H1 (cell line): Measurements from ENCODE around the gene IWS1. TPM values are rescaled to one million over a fixed set of nuclear protein-coding genes. Genes with fewer than 3 reads are reported as not detected.

Experiments
- BCL11A ChIP-seq, 2 experiments: IDR thresholded peaks; one replicate each; pipeline ENCODE4 v1.6.1; 2011; ENCODE audit warnings: low read depth in 2 of 2, low read length in 2 of 2, mild to moderate bottlenecking in 2 of 2
- EP300 ChIP-seq, 2 experiments: IDR thresholded peaks; 1 replicate in 1 of 2; 2 replicates in 1 of 2; pipeline ENCODE4 v1.6.1; 2011 to 2012; ENCODE audit warnings: low read depth in 2 of 2, low read length in 2 of 2, mild to moderate bottlenecking in 2 of 2, borderline replicate concordance in 1 of 2, inconsistent platforms in 1 of 2, moderate library complexity in 1 of 2
- RFX5 ChIP-seq: IDR thresholded peaks from 2 replicates; pipeline ENCODE4 v1.6.1; 2011; ENCODE audit warnings: low read depth, low read length, improper control_type of control experiment, borderline replicate concordance
- polyA plus RNA-seq, 7 experiments: library from polyadenylated mRNA; depleted of rRNA in 3 of 7; stranded (reverse) in 5 of 7; unstranded in 2 of 7; fragments of >200 nt in 5 of 7; fragments of 200-250 nt in 2 of 7; gene quantifications; 1 replicate in 5 of 7; 2 replicates in 1 of 7; 4 replicates in 1 of 7; pipeline versions ENCODE4 v1.2.1 to v1.2.3, GENCODE V29; 2011 to 2013; ENCODE audit warnings: missing spikeins in 2 of 7, mixed read lengths in 2 of 7
- total RNA-seq: library from RNA; stranded (reverse); fragmentation: NEBNext Ultra II Directional; extraction: Animal tissue kit (Norgen Biotek cat#: 25700); gene quantifications from 2 replicates; pipeline ENCODE4 v1.2.1, GENCODE V29; 2021

Gene IWS1
- total and polyA plus RNA-seq, 2 of the 8 experiments (the other 6 are each of a cell fraction or from before 2014, with no cell fraction given) = 18.4 to 64.8 TPM

DNA sequence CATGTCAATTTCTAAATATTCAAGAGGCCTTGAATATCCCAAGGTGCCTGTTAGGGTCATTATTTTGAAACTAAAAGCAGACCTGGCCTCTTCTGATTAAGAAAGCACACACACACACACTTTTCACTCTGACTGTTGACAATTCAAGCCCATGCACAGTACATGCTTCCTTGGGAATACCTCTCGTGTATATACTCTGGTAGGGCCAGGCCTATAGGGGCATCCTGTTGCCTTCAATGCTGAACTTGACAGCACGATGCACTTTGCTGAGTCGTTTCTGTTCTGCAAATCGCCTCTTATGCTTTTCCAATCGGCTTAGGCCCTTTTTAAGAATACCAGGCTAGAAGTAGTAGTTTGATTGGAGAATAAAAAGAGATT is 40.6 kb downstream of the IWS1 start (continued):
- TF ChIP-seq EP300 (IDR thresholded peaks at IDR 0.05; ENCODE audit: borderline replicate concordance in 1 of 2, low read depth in 2 of 2, low read length in 2 of 2) (no peak), RFX5 (no peak), BCL11A (IDR thresholded peaks at IDR 0.05; ENCODE audit: low read depth in 2 of 2, low read length in 2 of 2) (no peak)
